CD4-positive, alpha-beta memory T cell (primary cell): ENCODE measurements around the gene CRACR2A. TPM values are rescaled to one million over a fixed set of nuclear protein-coding genes. Genes with fewer than 3 reads are reported as not detected.

Experiments used
- CTCF ChIA-PET: fragments of 350-600 bp; sonication (Branson Sonifier 250); formaldehyde crosslinking; loops from one replicate; lab custom pipeline; 2021; ENCODE audit warnings: inconsistent platforms; ENCODE audit not compliant: partially characterized antibody; lab: Charles Lee
- POLR2A ChIA-PET: fragments of 350-600 bp; sonication (Branson Sonifier 250); formaldehyde crosslinking; loops from one replicate; lab custom pipeline; 2021; ENCODE audit not compliant: partially characterized antibody; lab: Charles Lee
- DNase-seq, 5 donors: peaks; one replicate each; pipeline versions ENCODE4 v3.0.0 to v3.0.0-alpha.2; 2020 to 2022; ENCODE audit warnings: mixed read lengths in 1 of 5
- H3K27ac ChIP-seq: one replicate; pipeline ENCODE4 v1.7.0; 2013; ENCODE audit warnings: low read depth, low read length
- H3K27me3 ChIP-seq: 2 replicates; pipeline ENCODE4 v1.7.0; 2013; ENCODE audit warnings: mild to moderate bottlenecking, low read length, moderate library complexity; ENCODE audit not compliant: insufficient read depth
- H3K36me3 ChIP-seq: 2 replicates; pipeline ENCODE4 v1.7.0; 2013; ENCODE audit warnings: mild to moderate bottlenecking, low read length, moderate library complexity; ENCODE audit not compliant: insufficient read depth
- H3K4me1 ChIP-seq: 2 replicates; pipeline ENCODE4 v1.7.0; 2013; ENCODE audit warnings: mild to moderate bottlenecking, low read length, moderate library complexity; ENCODE audit not compliant: insufficient read depth
- H3K4me3 ChIP-seq, 2 donors: one replicate each; pipeline ENCODE4 v1.7.0; 2013; ENCODE audit warnings: low read length in 2 of 2, mild to moderate bottlenecking in 1 of 2
- H3K9me3 ChIP-seq, 2 donors: one replicate each; pipeline ENCODE4 v1.7.0; 2013; ENCODE audit warnings: low read length in 2 of 2, control low read depth in 1 of 2; ENCODE audit not compliant: control insufficient read depth in 1 of 2
- H3K27ac Mint-ChIP-seq, 7 donors: one replicate each; pipeline ENCODE4 v1.8.0; 2020 to 2021; ENCODE audit warnings: mixed read lengths in 7 of 7, mild to moderate bottlenecking in 6 of 7, inconsistent platforms in 3 of 7, moderate library complexity in 3 of 7
- H3K27me3 Mint-ChIP-seq, 2 donors: one replicate each; pipeline ENCODE4 v1.8.0; 2020 to 2021; ENCODE audit warnings: mixed read lengths in 2 of 2
- H3K36me3 Mint-ChIP-seq, 2 donors: one replicate each; pipeline ENCODE4 v1.8.0; 2020 to 2021; ENCODE audit warnings: mixed read lengths in 2 of 2, inconsistent platforms in 1 of 2, mild to moderate bottlenecking in 1 of 2
- H3K4me1 Mint-ChIP-seq, 4 donors: one replicate each; pipeline ENCODE4 v1.8.0; 2020 to 2021; ENCODE audit warnings: mixed read lengths in 4 of 4, mild to moderate bottlenecking in 1 of 4
- H3K4me3 Mint-ChIP-seq, 8 donors: one replicate each; pipeline ENCODE4 v1.8.0; 2020 to 2021; ENCODE audit warnings: mixed read lengths in 8 of 8, mild to moderate bottlenecking in 7 of 8, moderate library complexity in 6 of 8, inconsistent platforms in 3 of 8
- H3K9me3 Mint-ChIP-seq, 8 donors: one replicate each; pipeline ENCODE4 v1.8.0; 2020 to 2021; ENCODE audit warnings: mixed read lengths in 8 of 8, mild to moderate bottlenecking in 5 of 8, inconsistent platforms in 3 of 8, moderate library complexity in 1 of 8
- intact Hi-C: fragments of 100-400 bp; cut with micrococcal nuclease; formaldehyde crosslinking; loops from one replicate; pipeline ENCODE4 v1.15.1; 2023
- polyA plus RNA-seq, 2 donors: library from polyadenylated mRNA; unstranded; fragments of 300-500 nt; fragmentation: Illumina TruSeq; gene quantifications; one replicate each; pipeline ENCODE4 v1.2.3, GENCODE V29; 2021
- total RNA-seq, 2 experiments: library from RNA; stranded (reverse); gene quantifications; one replicate each; pipeline ENCODE4 v1.2.3, GENCODE V29; 2021

Gene CRACR2A
- total and polyA plus RNA-seq, 4 experiments from 2014 or later: 5.6 to 37.6 (median 27.9) TPM

DNA sequence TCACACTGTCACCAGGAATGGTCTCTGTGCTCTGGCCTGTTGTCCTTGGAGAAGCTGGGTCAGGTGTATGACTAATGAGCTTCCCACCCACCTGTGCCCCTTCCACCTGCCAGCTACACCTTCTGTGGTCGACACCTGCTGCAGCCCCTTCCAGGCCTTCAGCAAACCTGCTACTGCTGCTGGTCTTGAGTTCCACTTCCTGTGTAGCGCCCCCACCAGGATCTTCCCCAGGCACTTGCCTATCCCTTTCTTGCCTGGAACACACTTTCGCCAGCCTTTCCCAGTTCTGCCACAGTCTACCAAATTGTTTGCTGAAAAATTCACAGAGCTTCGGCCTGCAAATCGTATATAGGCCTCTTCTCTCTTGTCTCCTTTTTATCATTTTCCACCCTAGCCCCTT is 75.3 kb downstream of the CRACR2A start:
- H3K4me1 Mint-ChIP-seq: peaks cover 0 to 5% (median 0%) of the 10 kb centered on the region in 4 donors

DNA sequence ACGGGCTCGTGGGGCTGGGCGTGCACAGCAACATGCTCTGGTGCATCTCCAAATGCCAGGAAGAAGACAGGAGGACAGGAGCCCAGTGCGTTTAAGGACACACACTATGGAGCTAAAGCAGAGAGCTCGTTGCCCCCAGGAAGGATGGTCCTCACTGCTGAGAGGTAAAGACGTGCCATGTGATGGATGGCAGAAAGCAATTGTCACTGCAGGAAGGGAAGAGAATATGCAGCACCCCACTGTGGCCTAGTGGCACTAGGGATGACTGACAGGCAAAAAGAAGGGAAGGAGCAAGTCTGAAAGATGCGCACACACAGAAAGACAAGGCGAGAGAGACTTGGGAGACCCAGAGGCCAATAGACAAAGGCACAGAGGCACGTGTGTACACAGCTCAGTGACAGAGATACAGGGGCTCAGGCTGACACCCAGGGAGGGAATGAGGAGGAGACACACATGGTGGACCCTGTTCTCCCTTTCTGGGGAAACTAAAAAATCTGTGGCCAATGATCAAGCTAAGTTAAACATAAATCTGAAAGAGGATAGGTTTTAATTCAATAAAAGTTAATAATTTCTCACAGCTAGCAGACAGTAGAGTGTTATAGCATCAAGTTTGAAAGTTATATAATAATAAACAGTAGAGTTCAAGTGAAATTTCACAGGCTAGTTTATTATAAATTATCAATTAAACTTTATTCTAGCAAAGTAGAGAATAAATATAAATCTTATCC is 78.8 kb downstream of the CRACR2A start:
- no peaks in the 10 kb centered on the region for H3K27me3 Mint-ChIP-seq
- Histone ChIP-seq H3K4me1 (no peaks in the 10 kb centered on the region), H3K4me3 (no peak overlapping the region), H3K36me3 (peaks cover 58% of the 10 kb centered on the region), H3K27ac (no peak overlapping the region), H3K9me3 (no peaks in the 10 kb centered on the region), H3K27me3 (no peaks in the 10 kb centered on the region)
- POLR2A ChIA-PET: no interaction called here
- intact Hi-C loops: no loop called here
- no peak for DNase-seq
- H3K4me1 Mint-ChIP-seq: peaks cover 0 to 1% (median 0%) of the 10 kb centered on the region in 4 donors
- H3K4me3 Mint-ChIP-seq: no peak overlapping the region
- CTCF ChIA-PET: interaction anchor here (1.4 to 2.3 kb wide), 5 partner anchors 11 to 374 kb away, joined by 3 to 14 read pairs (median 6); no protein-coding TSS in a partner anchor
- peaks cover 73 to 92% of the 10 kb centered on the region in 2 donors for H3K36me3 Mint-ChIP-seq
- H3K9me3 Mint-ChIP-seq: no peaks in the 10 kb centered on the region
- H3K27ac Mint-ChIP-seq: peak overlapping the region in 2 of 7 donors; percentile 36 to 64

More for the DNA sequence above, 75.3 kb downstream of the CRACR2A start:
- DNase-seq: no peak
- ChIA-PET POLR2A (no interaction called here), CTCF (interaction anchor here (1.4 kb wide), 1 partner anchor 378 kb away, joined by 6 read pairs; no protein-coding TSS in a partner anchor)
- no peaks in the 10 kb centered on the region for H3K9me3 ChIP-seq
- H3K36me3 ChIP-seq: peaks cover 51% of the 10 kb centered on the region
- intact Hi-C loops: loop anchor here (5.0 kb wide), 1 partner anchor 75 kb away; the partner anchor contains the start of gene CRACR2A
- Mint-ChIP-seq H3K4me3 (no peak overlapping the region), H3K9me3 (no peaks in the 10 kb centered on the region), H3K27me3 (no peaks in the 10 kb centered on the region), H3K36me3 (peaks cover 61 to 92% of the 10 kb centered on the region in 2 donors), H3K27ac (peak overlapping the region in 2 of 7 donors; percentile 4 to 75)
- H3K4me3 ChIP-seq: no peak overlapping the region
- H3K4me1 ChIP-seq: no peaks in the 10 kb centered on the region
- no peaks in the 10 kb centered on the region for H3K27me3 ChIP-seq
- no peak overlapping the region for H3K27ac ChIP-seq

DNA sequence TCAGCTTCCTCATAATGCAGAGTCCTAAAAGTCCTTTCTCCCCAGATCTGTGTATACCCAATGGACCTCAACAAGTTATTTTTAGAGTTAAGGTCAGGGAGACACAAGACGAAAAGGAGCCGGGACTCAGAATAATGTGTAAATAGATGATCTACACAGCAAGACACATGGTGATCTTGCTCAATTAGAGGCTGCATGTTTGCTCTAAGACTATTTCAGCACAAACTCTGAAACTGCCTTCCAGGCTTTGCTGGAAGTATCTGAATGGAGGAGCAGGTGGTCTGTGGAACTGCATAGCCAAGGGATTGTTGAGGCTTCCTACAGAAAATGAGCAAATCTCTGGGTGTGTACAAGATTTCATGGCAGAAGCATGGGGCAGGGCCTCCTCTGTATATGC is 80.8 kb downstream of the CRACR2A start:
- Histone ChIP-seq H3K9me3 (no peaks in the 10 kb centered on the region), H3K36me3 (peaks cover 56% of the 10 kb centered on the region), H3K4me1 (no peaks in the 10 kb centered on the region), H3K27ac (no peak overlapping the region), H3K4me3 (no peak overlapping the region), H3K27me3 (no peaks in the 10 kb centered on the region)
- intact Hi-C loops: no loop called here
- peaks cover 0 to 1% (median 0%) of the 10 kb centered on the region in 4 donors for H3K4me1 Mint-ChIP-seq
- H3K27me3 Mint-ChIP-seq: no peaks in the 10 kb centered on the region
- H3K4me3 Mint-ChIP-seq: no peak overlapping the region
- DNase-seq: no peak
- peaks cover 72 to 92% of the 10 kb centered on the region in 2 donors for H3K36me3 Mint-ChIP-seq
- peak overlapping the region in 1 of 7 donors; percentile 6 for H3K27ac Mint-ChIP-seq
- ChIA-PET CTCF (interaction anchor here (2.1 to 2.2 kb wide), 2 partner anchors 14 to 372 kb away, joined by 6 to 14 read pairs; no protein-coding TSS in a partner anchor), POLR2A (no interaction called here)
- no peaks in the 10 kb centered on the region for H3K9me3 Mint-ChIP-seq

DNA sequence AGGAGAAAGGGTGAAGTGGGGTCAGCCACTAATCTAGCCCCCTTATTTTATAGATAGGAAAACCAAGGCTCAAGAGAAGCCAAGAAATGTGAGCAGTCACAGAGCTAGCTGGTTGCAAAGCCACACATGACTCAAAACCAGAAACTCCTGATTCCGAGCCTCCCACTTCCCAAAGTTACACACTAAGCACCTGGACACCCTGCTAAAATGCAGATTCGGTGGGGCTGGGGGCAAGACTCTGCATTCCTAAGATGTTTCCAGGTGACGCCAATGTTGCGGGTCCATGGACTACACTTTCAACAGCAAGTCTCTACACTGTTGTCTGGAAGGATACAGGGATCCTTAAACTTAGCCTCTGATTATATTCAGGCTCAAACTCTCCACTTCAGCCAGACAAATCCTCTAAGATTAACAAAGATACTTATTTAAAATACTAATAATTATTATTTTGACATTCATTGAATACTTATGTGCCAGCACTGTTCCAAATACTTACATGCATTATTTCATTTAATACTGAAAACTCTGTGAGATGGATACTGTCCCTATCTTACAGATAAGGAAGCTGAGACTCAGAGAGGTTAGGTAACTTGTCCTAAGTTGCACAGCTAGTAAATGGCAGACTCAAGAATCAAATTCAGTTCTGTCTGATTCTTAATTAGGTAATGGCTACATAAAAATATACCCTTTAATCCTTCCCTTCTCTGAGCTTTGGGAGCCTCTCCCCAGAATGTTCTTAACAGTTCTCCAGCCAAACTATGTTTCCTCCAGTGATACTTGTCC is 81.4 kb downstream of the CRACR2A start:
- H3K27ac Mint-ChIP-seq: no peak overlapping the region
- Histone ChIP-seq H3K4me3 (no peak overlapping the region), H3K27me3 (no peaks in the 10 kb centered on the region), H3K4me1 (no peaks in the 10 kb centered on the region), H3K36me3 (peaks cover 56% of the 10 kb centered on the region), H3K9me3 (no peaks in the 10 kb centered on the region), H3K27ac (no peak overlapping the region)
- H3K27me3 Mint-ChIP-seq: no peaks in the 10 kb centered on the region
- no peak for DNase-seq
- intact Hi-C loops: no loop called here
- peaks cover 72 to 90% of the 10 kb centered on the region in 2 donors for H3K36me3 Mint-ChIP-seq
- ChIA-PET POLR2A (no interaction called here), CTCF (interaction anchor here (2.2 kb wide), 1 partner anchor 13 kb away, joined by 14 read pairs; no protein-coding TSS in a partner anchor)
- H3K9me3 Mint-ChIP-seq: no peaks in the 10 kb centered on the region
- peaks cover 0 to 1% (median 0%) of the 10 kb centered on the region in 4 donors for H3K4me1 Mint-ChIP-seq
- H3K4me3 Mint-ChIP-seq: no peak overlapping the region

DNA sequence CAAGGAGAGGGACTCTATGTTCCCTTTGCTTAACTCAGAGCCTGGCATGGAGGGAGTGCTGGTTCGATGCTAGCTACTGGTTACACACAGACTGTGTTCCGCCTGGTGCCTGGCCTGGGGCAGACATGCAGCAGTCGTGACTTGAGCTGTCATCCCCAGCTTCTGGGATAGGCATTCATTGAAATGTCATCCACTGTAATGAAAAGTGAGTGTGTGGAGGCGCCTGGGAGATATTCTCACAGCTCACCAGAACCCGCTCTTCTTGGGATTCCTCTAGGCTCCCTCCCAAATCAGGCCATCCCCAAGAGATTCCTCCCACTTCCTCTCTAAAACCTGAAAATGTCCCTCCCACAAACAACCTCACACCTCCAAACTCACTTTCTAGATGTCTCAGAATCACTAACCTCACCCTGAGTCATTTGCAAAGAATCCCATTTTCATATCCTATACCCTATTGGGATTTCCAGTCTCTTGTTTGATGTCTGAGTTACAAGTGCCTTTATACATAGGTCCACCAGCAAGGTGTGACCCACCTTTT is 82.8 kb downstream of the CRACR2A start:
- H3K4me1 ChIP-seq: no peaks in the 10 kb centered on the region
- Mint-ChIP-seq H3K4me3 (no peak overlapping the region), H3K9me3 (no peaks in the 10 kb centered on the region), H3K27me3 (no peaks in the 10 kb centered on the region), H3K27ac (peak overlapping the region in 4 of 7 donors; percentile 42 to 87 (median 74)), H3K4me1 (peaks cover 0 to 1% (median 0%) of the 10 kb centered on the region in 4 donors), H3K36me3 (peaks cover 71 to 91% of the 10 kb centered on the region in 2 donors)
- CTCF ChIA-PET: interaction anchor here (1.0 kb wide), 1 partner anchor 370 kb away, joined by 4 read pairs; no protein-coding TSS in a partner anchor
- POLR2A ChIA-PET: no interaction called here
- no peaks in the 10 kb centered on the region for H3K9me3 ChIP-seq
- intact Hi-C loops: no loop called here
- H3K36me3 ChIP-seq: peaks cover 48% of the 10 kb centered on the region
- H3K4me3 ChIP-seq: no peak overlapping the region
- no peak overlapping the region for H3K27ac ChIP-seq
- DNase-seq: no peak
- no peaks in the 10 kb centered on the region for H3K27me3 ChIP-seq

DNA sequence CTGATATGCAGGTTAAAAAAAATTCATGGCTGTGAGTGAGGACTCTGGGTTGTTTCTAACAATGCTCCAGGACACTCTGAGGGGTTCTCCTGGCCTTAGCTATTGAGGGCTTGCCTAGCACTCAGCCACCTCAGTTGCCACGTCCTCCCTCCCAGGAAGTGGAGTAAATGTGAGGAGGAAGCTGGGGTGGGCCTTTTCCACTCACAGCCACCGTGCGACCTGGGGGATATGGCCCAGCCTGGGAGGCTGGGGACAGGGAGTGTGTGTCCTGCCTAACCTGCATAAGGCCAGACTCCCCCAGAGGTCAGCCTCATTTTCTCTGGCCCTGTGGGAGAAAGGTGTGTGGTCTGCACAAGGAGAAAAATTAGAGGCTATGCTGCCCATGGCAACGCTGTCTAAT is 83.3 kb downstream of the CRACR2A start:
- H3K27me3 Mint-ChIP-seq: no peaks in the 10 kb centered on the region
- no peaks in the 10 kb centered on the region for H3K4me1 ChIP-seq
- H3K4me1 Mint-ChIP-seq: peaks cover 0 to 1% (median 0%) of the 10 kb centered on the region in 4 donors
- H3K36me3 ChIP-seq: peaks cover 44% of the 10 kb centered on the region
- intact Hi-C loops: no loop called here
- ChIA-PET CTCF (interaction anchor here (1.0 kb wide), 1 partner anchor 370 kb away, joined by 4 read pairs; no protein-coding TSS in a partner anchor), POLR2A (interaction anchor here (1.0 kb wide), 1 partner anchor 84 kb away, joined by 3 read pairs; the partner anchor contains the start of gene CRACR2A)
- no peaks in the 10 kb centered on the region for H3K27me3 ChIP-seq
- H3K27ac Mint-ChIP-seq: peak overlapping the region in 3 of 7 donors; percentile 25 to 79 (median 32)
- no peaks in the 10 kb centered on the region for H3K9me3 ChIP-seq
- H3K4me3 Mint-ChIP-seq: no peak overlapping the region
- H3K27ac ChIP-seq: no peak overlapping the region
- H3K9me3 Mint-ChIP-seq: no peaks in the 10 kb centered on the region
- DNase-seq: no peak
- H3K36me3 Mint-ChIP-seq: peaks cover 73 to 91% of the 10 kb centered on the region in 2 donors
- H3K4me3 ChIP-seq: no peak overlapping the region
